SU-DHL-6 (cell line): ENCODE data around the gene ZDHHC3.
"Not testable (repeated sequence)": the region's sequence is repeated elsewhere in the genome, so short reads cannot be mapped to it uniquely, and the experiment has no call there.

Experiments used
- H2AFZ ChIP-seq: fragments of 200-600 bp; sonication (generic); 2 replicates; pipeline ENCODE4 v1.6.1; 2014; ENCODE audit warnings: low read depth, mild to moderate bottlenecking, moderate library complexity, mixed read lengths, antibody characterized with exemption, low read length; ENCODE audit not compliant: severe bottlenecking
- H3F3A ChIP-seq: fragments of 200-600 bp; shearing (Covaris generic); 2 replicates; pipeline ENCODE4 v1.6.0; 2016; ENCODE audit warnings: antibody characterized with exemption, mild to moderate bottlenecking; ENCODE audit not compliant: insufficient read depth
- H3K27ac ChIP-seq: fragments of 200-600 bp; sonication (generic); 2 replicates; pipeline ENCODE4 v1.5.1; 2016; ENCODE audit warnings: low read depth, mild to moderate bottlenecking, low read length, moderate library complexity, mixed read lengths
- H3K27me3 ChIP-seq: fragments of 200-600 bp; sonication (generic), shearing (Covaris generic); 2 replicates; pipeline ENCODE4 v1.6.0; 2014; ENCODE audit warnings: mild to moderate bottlenecking, low read length
- H3K36me3 ChIP-seq: fragments of 200-600 bp; sonication (generic); 2 replicates; pipeline ENCODE4 v1.6.1; 2014; ENCODE audit warnings: mild to moderate bottlenecking, low read length, mixed read lengths
- H3K4me2 ChIP-seq: fragments of 300-600, 200-600 bp; shearing (Covaris generic), sonication (generic); 2 replicates; pipeline ENCODE4 v1.6.0; 2014; ENCODE audit warnings: low read length, low read depth, mild to moderate bottlenecking; ENCODE audit not compliant: poor library complexity, severe bottlenecking
- H3K4me3 ChIP-seq: fragments of 200-600 bp; sonication (generic); 2 replicates; pipeline ENCODE4 v1.5.1; 2014; ENCODE audit warnings: antibody characterized with exemption, low read length, mild to moderate bottlenecking, mixed read lengths; ENCODE audit not compliant: insufficient read depth, poor library complexity, severe bottlenecking
- H3K79me2 ChIP-seq: fragments of 200-600 bp; sonication (generic); 2 replicates; pipeline ENCODE4 v1.6.1; 2014; ENCODE audit warnings: mild to moderate bottlenecking, low read length, moderate library complexity; ENCODE audit not compliant: insufficient read depth
- H3K9ac ChIP-seq: fragments of 200-600 bp; sonication (generic); 2 replicates; pipeline ENCODE4 v1.7.0; 2014; ENCODE audit warnings: mild to moderate bottlenecking, low read length
- H3K9me2 ChIP-seq: fragments of 200-600 bp; sonication (generic); replicated peaks from 2 replicates; pipeline ENCODE4 v1.6.1; 2014; ENCODE audit warnings: low read length; ENCODE audit not compliant: insufficient read depth
- H3K9me3 ChIP-seq: fragments of 200-600 bp; sonication (generic); 2 replicates; pipeline ENCODE4 v1.6.1; 2014; ENCODE audit warnings: low read length, mixed read lengths; ENCODE audit not compliant: insufficient read depth
- H4K20me1 ChIP-seq: fragments of 200-600 bp; sonication (generic); 2 replicates; pipeline ENCODE4 v1.6.1; 2014; ENCODE audit warnings: low read depth, mild to moderate bottlenecking, antibody characterized with exemption, low read length, moderate library complexity, mixed read lengths
- EZH2phosphoT487 ChIP-seq: fragments of 200-600 bp; sonication (generic), shearing (Covaris generic); conservative IDR thresholded peaks from 2 replicates; pipeline ENCODE4 v1.6.1; 2018; ENCODE audit warnings: mild to moderate bottlenecking, antibody characterized with exemption, low read length, moderate library complexity, mixed read lengths
- TF ChIP-seq, protein P1 (sequence below): fragments of 200-600 bp; sonication (generic); IDR thresholded peaks from one replicate; pipeline ENCODE4 v1.5.1; 2017; ENCODE audit warnings: antibody characterized with exemption, mild to moderate bottlenecking, low read length, moderate library complexity; ENCODE audit not compliant: insufficient read depth, poor library complexity, severe bottlenecking

Gene ZDHHC3

GRCh38 chr3:44954304-44954703 lies 21.7 kb downstream of the ZDHHC3 start:
- Histone ChIP-seq H3K4me2 (no peak overlapping the region), H2AFZ (no peak overlapping the region), H3K36me3 (no peaks in the 10 kb centered on the region), H3K9ac (no peak overlapping the region), H3K79me2 (no peaks in the 10 kb centered on the region), H4K20me1 (no peaks in the 10 kb centered on the region), H3K9me2 (no peaks in the 10 kb centered on the region), H3K4me3 (no peak overlapping the region), H3K27ac (no peak overlapping the region), H3K9me3 (no peaks in the 10 kb centered on the region), H3K27me3 (no peaks in the 10 kb centered on the region), H3F3A (no peaks in the 10 kb centered on the region)
- TF ChIP-seq, protein P1, sequence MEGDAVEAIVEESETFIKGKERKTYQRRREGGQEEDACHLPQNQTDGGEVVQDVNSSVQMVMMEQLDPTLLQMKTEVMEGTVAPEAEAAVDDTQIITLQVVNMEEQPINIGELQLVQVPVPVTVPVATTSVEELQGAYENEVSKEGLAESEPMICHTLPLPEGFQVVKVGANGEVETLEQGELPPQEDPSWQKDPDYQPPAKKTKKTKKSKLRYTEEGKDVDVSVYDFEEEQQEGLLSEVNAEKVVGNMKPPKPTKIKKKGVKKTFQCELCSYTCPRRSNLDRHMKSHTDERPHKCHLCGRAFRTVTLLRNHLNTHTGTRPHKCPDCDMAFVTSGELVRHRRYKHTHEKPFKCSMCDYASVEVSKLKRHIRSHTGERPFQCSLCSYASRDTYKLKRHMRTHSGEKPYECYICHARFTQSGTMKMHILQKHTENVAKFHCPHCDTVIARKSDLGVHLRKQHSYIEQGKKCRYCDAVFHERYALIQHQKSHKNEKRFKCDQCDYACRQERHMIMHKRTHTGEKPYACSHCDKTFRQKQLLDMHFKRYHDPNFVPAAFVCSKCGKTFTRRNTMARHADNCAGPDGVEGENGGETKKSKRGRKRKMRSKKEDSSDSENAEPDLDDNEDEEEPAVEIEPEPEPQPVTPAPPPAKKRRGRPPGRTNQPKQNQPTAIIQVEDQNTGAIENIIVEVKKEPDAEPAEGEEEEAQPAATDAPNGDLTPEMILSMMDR: no peak
- TF ChIP-seq EZH2phosphoT487: no peak

GRCh38 chr3:44952689-44953088 lies 23.3 kb downstream of the ZDHHC3 start:
- no peaks in the 10 kb centered on the region for H3K9me2 ChIP-seq
- no peak for TF ChIP-seq EZH2phosphoT487
- TF ChIP-seq, protein P1: no peak
- no peaks in the 10 kb centered on the region for H3K36me3 ChIP-seq
- no peaks in the 10 kb centered on the region for H3F3A ChIP-seq
- H3K4me3 ChIP-seq: no peak overlapping the region
- no peak overlapping the region for H3K9ac ChIP-seq
- H2AFZ ChIP-seq: no peak overlapping the region
- H3K9me3 ChIP-seq: no peaks in the 10 kb centered on the region
- no peak overlapping the region for H3K4me2 ChIP-seq
- no peaks in the 10 kb centered on the region for H3K79me2 ChIP-seq
- H3K27me3 ChIP-seq: no peaks in the 10 kb centered on the region
- H4K20me1 ChIP-seq: no peaks in the 10 kb centered on the region
- H3K27ac ChIP-seq: no peak overlapping the region

- Histone ChIP-seq H3K4me2 (no peak overlapping the region), H3K27me3 (no peaks in the 10 kb centered on the region), H3F3A (no peaks in the 10 kb centered on the region), H3K9me3 (no peaks in the 10 kb centered on the region), H3K4me3 (no peak overlapping the region), H2AFZ (no peak overlapping the region), H3K9ac (no peak overlapping the region), H3K9me2 (no peaks in the 10 kb centered on the region), H3K27ac (no peak overlapping the region), H4K20me1 (no peaks in the 10 kb centered on the region), H3K36me3 (no peaks in the 10 kb centered on the region), H3K79me2 (no peaks in the 10 kb centered on the region)
- no peak for TF ChIP-seq EZH2phosphoT487
- TF ChIP-seq, protein P1: no peak
Measured at GRCh38 chr3:44950275-44950734, 25.7 kb downstream of the ZDHHC3 start.

DNA sequence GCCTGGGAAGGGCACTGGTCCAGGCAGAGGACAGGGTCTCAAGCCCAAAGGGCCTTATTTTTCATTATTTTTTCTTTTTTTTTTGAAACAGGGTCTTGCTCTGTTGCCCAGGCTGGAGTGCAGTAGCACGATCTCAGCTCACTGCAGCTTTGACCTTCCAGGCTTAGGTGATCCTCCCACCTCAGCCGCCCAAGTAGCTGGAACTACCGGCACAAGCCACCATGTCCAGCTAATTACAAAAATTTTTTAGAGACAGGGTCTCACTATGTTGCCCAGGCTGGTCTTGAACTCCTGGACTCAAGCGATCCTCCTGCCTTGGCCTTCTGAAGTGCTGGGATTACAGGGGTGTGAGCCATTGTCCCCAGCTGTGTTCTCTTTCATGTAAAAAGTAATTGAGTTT lies 26.2 kb downstream of the ZDHHC3 start:
- not testable (repeated sequence) for H3K36me3 ChIP-seq, H3K27me3 ChIP-seq, H3K4me2 ChIP-seq, H4K20me1 ChIP-seq, H3K79me2 ChIP-seq, H3K9me3 ChIP-seq, H2AFZ ChIP-seq, H3K9me2 ChIP-seq, H3K27ac ChIP-seq, H3F3A ChIP-seq, H3K9ac ChIP-seq, H3K4me3 ChIP-seq
